ENCODE measurements around the gene CDK2AP2.

DNA sequence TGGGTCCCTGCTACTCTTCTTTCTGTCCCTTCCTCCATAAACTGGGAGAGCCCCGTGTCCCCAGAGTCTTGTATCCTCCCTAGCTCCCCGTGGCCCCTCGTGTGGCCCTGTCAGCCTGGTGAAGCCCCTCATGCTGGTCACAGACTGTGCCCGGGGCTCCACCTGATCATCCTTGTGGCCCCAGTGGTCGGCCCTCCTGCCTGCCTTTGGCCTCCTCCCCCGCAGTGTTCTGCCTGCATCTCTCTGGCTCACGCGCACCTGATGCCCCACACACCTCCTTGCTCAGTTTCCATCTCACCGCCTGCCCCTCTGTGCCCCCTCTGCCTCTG, 16.5 kb upstream of the CDK2AP2 start:
- TF ChIP-seq, protein P1, sequence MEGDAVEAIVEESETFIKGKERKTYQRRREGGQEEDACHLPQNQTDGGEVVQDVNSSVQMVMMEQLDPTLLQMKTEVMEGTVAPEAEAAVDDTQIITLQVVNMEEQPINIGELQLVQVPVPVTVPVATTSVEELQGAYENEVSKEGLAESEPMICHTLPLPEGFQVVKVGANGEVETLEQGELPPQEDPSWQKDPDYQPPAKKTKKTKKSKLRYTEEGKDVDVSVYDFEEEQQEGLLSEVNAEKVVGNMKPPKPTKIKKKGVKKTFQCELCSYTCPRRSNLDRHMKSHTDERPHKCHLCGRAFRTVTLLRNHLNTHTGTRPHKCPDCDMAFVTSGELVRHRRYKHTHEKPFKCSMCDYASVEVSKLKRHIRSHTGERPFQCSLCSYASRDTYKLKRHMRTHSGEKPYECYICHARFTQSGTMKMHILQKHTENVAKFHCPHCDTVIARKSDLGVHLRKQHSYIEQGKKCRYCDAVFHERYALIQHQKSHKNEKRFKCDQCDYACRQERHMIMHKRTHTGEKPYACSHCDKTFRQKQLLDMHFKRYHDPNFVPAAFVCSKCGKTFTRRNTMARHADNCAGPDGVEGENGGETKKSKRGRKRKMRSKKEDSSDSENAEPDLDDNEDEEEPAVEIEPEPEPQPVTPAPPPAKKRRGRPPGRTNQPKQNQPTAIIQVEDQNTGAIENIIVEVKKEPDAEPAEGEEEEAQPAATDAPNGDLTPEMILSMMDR (IDR thresholded peaks at IDR 0.05), result no peak
- TF ChIP-seq POLR2A (IDR thresholded peaks at IDR 0.05), result no peak

Data from Peyer's patch (tissue), 4 donors.